Panc1 (cell line): ENCODE data around the gene RHBDL1. TPM values are rescaled to one million over a fixed set of nuclear protein-coding genes. Genes with fewer than 3 reads are reported as not detected.
A peak's percentile ranks its signal among the peaks of the same experiment; 100 is the strongest.

Experiments used
- ATAC-seq: fragments of 200-7000 bp; cut with Tn5 transposase; 2 replicates; pipeline ENCODE4 v1.9.1; 2020; ENCODE audit warnings: mild to moderate bottlenecking, moderate library complexity
- BruUV-seq: library from RNA; stranded (reverse); fragments of 400-500 nt; replicated peaks from 2 replicates; lab custom pipeline; 2021; lab: Mats Ljungman, UMichigan
- CTCF ChIA-PET: fragments of 300-600 bp; sonication (Branson Sonifier 250); formaldehyde crosslinking; loops from one replicate; lab custom pipeline; 2022; ENCODE audit warnings: antibody characterized with exemption; lab: Charles Lee
- POLR2A ChIA-PET: fragments of 300-600 bp; sonication (Branson Sonifier 250); formaldehyde crosslinking; loops from one replicate; lab custom pipeline; 2022; ENCODE audit warnings: antibody characterized with exemption; lab: Charles Lee
- DNase-seq: peaks from one replicate; pipeline ENCODE4 v3.0.0-alpha.2; 2010; ENCODE audit warnings: low read depth, low spot score
- H3K27ac ChIP-seq: 2 replicates; pipeline ENCODE4 v1.5.1; 2011; ENCODE audit warnings: mild to moderate bottlenecking, low read length, inconsistent platforms
- H3K27me3 ChIP-seq: fragments of 200-500 bp; sonication (Bioruptor generic); 2 replicates; pipeline ENCODE4 v1.6.0; 2014; ENCODE audit warnings: low read length, inconsistent platforms; ENCODE audit not compliant: control insufficient read depth, insufficient read depth
- H3K36me3 ChIP-seq: fragments of 200-500 bp; sonication (Bioruptor generic); 2 replicates; pipeline ENCODE4 v1.5.1; 2014; ENCODE audit warnings: inconsistent platforms, mild to moderate bottlenecking, low read length, moderate library complexity; ENCODE audit not compliant: control insufficient read depth, insufficient read depth
- H3K4me1 ChIP-seq: 2 replicates; pipeline ENCODE4 v1.5.1; 2011; ENCODE audit warnings: inconsistent platforms, mild to moderate bottlenecking, low read length, moderate library complexity; ENCODE audit not compliant: control insufficient read depth, insufficient read depth
- H3K4me3 ChIP-seq, 2 experiments: 2 replicates each; pipeline ENCODE4 v1.5.1; 2011 to 2012; ENCODE audit warnings: low read depth in 2 of 2, low read length in 2 of 2, mild to moderate bottlenecking in 2 of 2, inconsistent platforms in 1 of 2, moderate library complexity in 1 of 2
- H3K9me3 ChIP-seq: fragments of 200-500 bp; sonication (Bioruptor generic); 2 replicates; pipeline ENCODE4 v1.5.1; 2014; ENCODE audit warnings: low read depth, mild to moderate bottlenecking, inconsistent platforms, low read length, moderate library complexity; ENCODE audit not compliant: control insufficient read depth, insufficient read depth
- POLR2AphosphoS5 ChIP-seq: IDR thresholded peaks from 2 replicates; pipeline ENCODE4 v1.6.1; 2012; ENCODE audit warnings: mild to moderate bottlenecking, low read depth, low read length, moderate library complexity
- SIN3A ChIP-seq: IDR thresholded peaks from 2 replicates; pipeline ENCODE4 v1.6.1; 2012; ENCODE audit warnings: low read depth, mild to moderate bottlenecking, low read length, moderate library complexity, borderline replicate concordance; ENCODE audit not compliant: insufficient read depth
- TCF7L2 ChIP-seq: IDR thresholded peaks from 2 replicates; pipeline ENCODE4 v1.6.1; 2011; ENCODE audit warnings: mild to moderate bottlenecking, low read depth, low read length, inconsistent platforms
- in situ Hi-C: cut with HindIII; loops from 2 replicates; pipeline ENCODE4 v1.10.0; 2016; ENCODE audit warnings: low sequenced_read_pairs, low pct_unique_long_range_greater_than_20kb
- intact Hi-C: fragments of 100-400 bp; cut with micrococcal nuclease; formaldehyde crosslinking; loops from one replicate; pipeline ENCODE4 v1.10.0; 2022; ENCODE audit not compliant: unreplicated experiment
- total RNA-seq: library from RNA; stranded (reverse); gene quantifications from one replicate; pipeline ENCODE4 v1.2.1, GENCODE V29; 2021; ENCODE audit not compliant: unreplicated experiment
- TF ChIP-seq, protein P1 (sequence below), 2 experiments: IDR thresholded peaks; 2 replicates each; pipeline ENCODE4 v1.6.1; 2011 to 2012; ENCODE audit warnings: low read depth in 2 of 2, control low read depth in 1 of 2, low read length in 1 of 2, mild to moderate bottlenecking in 1 of 2, moderate library complexity in 1 of 2; ENCODE audit not compliant: insufficient read depth in 1 of 2
- TF ChIP-seq, protein P2 (sequence below): fragments of 450-650 bp; IDR thresholded peaks from 2 replicates; pipeline ENCODE4 v1.5.1; 2017; ENCODE audit warnings: mild to moderate bottlenecking

RHBDL1 gene
- total RNA-seq, 1 experiment from 2014 or later, result 6.6 TPM

GRCh38 chr16:628321-629061 lies 47.0 kb upstream of the RHBDL1 start:
- CTCF ChIA-PET, result interaction anchor here (0.5 kb wide), 1 partner anchor 89 kb away, joined by 3 read pairs; no protein-coding TSS in a partner anchor
- no peak for ATAC-seq
- in situ Hi-C loops, result no loop called here
- intact Hi-C loops, result no loop called here
- Histone ChIP-seq H3K27me3 (no peaks in the 10 kb centered on the region), H3K9me3 (no peaks in the 10 kb centered on the region), H3K27ac (peak overlapping the region; percentile 61; the same call in 1 of the 2 replicates), H3K36me3 (no peaks in the 10 kb centered on the region), H3K4me1 (peaks cover 62% of the 10 kb centered on the region), H3K4me3 (no peak overlapping the region)
- TF ChIP-seq POLR2AphosphoS5, result 0 out of 2 replicates have a peak, but pooled peaks have one; percentile 0
- TF ChIP-seq SIN3A, result no peak
- no peak for DNase-seq
- no TSS peak for BruUV-seq
- POLR2A ChIA-PET, result no interaction called here

DNA sequence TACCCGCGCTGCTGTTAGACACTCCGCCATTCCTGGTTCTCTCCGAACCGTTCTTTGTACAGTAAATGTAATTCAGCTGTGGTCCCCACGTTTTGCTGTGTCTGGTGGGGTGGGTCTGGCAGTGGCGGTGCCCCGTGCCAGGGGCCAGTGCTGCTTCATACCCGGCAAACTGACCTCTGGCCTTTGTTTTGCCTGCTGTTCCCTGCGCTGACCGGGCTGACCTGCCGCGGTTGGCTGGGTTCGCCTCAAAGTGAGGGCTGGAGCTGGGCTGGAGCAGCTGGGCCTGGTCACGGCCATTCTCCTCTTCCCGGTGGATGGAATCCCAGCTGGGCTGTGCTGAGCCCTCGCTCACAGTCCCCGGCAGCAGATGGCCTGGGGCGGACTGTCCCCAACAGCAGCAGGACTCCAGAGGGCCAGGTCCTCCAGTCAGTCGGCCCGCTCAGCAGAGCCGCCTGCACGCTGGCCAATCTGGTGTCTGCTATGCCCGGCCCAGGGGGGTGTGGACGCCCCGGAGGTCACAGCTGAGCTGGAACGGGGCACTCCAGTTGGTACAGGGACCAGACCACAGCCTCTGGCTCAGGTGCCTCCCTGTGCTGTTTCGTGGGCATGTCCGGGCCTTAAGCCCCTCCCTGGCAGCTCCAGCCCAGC lies 46.2 kb upstream of the RHBDL1 start:
- DNase-seq (no peak), ATAC-seq (peak; percentile 9)
- H3K4me1 ChIP-seq, result peaks cover 55% of the 10 kb centered on the region
- TF ChIP-seq TCF7L2 (no peak), SIN3A (no peak), POLR2AphosphoS5 (no peak)
- TF ChIP-seq, protein P1, sequence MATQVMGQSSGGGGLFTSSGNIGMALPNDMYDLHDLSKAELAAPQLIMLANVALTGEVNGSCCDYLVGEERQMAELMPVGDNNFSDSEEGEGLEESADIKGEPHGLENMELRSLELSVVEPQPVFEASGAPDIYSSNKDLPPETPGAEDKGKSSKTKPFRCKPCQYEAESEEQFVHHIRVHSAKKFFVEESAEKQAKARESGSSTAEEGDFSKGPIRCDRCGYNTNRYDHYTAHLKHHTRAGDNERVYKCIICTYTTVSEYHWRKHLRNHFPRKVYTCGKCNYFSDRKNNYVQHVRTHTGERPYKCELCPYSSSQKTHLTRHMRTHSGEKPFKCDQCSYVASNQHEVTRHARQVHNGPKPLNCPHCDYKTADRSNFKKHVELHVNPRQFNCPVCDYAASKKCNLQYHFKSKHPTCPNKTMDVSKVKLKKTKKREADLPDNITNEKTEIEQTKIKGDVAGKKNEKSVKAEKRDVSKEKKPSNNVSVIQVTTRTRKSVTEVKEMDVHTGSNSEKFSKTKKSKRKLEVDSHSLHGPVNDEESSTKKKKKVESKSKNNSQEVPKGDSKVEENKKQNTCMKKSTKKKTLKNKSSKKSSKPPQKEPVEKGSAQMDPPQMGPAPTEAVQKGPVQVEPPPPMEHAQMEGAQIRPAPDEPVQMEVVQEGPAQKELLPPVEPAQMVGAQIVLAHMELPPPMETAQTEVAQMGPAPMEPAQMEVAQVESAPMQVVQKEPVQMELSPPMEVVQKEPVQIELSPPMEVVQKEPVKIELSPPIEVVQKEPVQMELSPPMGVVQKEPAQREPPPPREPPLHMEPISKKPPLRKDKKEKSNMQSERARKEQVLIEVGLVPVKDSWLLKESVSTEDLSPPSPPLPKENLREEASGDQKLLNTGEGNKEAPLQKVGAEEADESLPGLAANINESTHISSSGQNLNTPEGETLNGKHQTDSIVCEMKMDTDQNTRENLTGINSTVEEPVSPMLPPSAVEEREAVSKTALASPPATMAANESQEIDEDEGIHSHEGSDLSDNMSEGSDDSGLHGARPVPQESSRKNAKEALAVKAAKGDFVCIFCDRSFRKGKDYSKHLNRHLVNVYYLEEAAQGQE (IDR thresholded peaks at IDR 0.05; ENCODE audit: insufficient read depth in 1 of 2, low read depth in 2 of 2, low read length in 1 of 2), result no peak
- TF ChIP-seq, protein P2, sequence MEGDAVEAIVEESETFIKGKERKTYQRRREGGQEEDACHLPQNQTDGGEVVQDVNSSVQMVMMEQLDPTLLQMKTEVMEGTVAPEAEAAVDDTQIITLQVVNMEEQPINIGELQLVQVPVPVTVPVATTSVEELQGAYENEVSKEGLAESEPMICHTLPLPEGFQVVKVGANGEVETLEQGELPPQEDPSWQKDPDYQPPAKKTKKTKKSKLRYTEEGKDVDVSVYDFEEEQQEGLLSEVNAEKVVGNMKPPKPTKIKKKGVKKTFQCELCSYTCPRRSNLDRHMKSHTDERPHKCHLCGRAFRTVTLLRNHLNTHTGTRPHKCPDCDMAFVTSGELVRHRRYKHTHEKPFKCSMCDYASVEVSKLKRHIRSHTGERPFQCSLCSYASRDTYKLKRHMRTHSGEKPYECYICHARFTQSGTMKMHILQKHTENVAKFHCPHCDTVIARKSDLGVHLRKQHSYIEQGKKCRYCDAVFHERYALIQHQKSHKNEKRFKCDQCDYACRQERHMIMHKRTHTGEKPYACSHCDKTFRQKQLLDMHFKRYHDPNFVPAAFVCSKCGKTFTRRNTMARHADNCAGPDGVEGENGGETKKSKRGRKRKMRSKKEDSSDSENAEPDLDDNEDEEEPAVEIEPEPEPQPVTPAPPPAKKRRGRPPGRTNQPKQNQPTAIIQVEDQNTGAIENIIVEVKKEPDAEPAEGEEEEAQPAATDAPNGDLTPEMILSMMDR, result no peak
- H3K27me3 ChIP-seq, result no peaks in the 10 kb centered on the region
- BruUV-seq, result no TSS peak
- H3K27ac ChIP-seq, result peak overlapping the region; percentile 61
- in situ Hi-C loops, result no loop called here
- ChIA-PET POLR2A (no interaction called here), CTCF (no interaction called here)
- intact Hi-C loops, result no loop called here
- H3K9me3 ChIP-seq, result no peaks in the 10 kb centered on the region
- no peaks in the 10 kb centered on the region for H3K36me3 ChIP-seq
- H3K4me3 ChIP-seq, result no peak overlapping the region
